ENCODE results near the gene LSM2. TPM values are rescaled to one million over a fixed set of nuclear protein-coding genes. Genes with fewer than 3 reads are reported as not detected.
A peak's percentile ranks its signal among the peaks of the same experiment; 100 is the strongest.

LSM2 gene
- polyA plus RNA-seq, 2 of the 4 experiments (the other 2 are of a cell fraction) = 54.7 to 59.6 TPM

GRCh38 chr6:31758281-31758680 lies 48.5 kb downstream of the LSM2 start:
- DNase-seq (ENCODE audit: low read depth in 1 of 2, low spot score in 1 of 2) = no peak
- ATAC-seq = no peak
- Histone ChIP-seq H3K9me3 (no peaks in the 10 kb centered on the region), H3K4me1 (peaks cover under 1% of the 10 kb centered on the region; the same call in 2 of the 3 replicates), H3K4me3 (no peak overlapping the region), H3K27ac (no peak overlapping the region), H3K4me2 (no peak overlapping the region)
- ChIA-PET CTCF (interaction anchor here (0.6 to 3.8 kb wide), 8 partner anchors 9 to 106 kb away, joined by 3 to 21 read pairs (median 4); partner anchors contain the start of gene VARS1), POLR2A (no interaction called here)
- FAIRE-seq = no peak
- 94% methylated on average over 2 of the region's 2 CpGs for WGBS (ENCODE audit: missing lambda C conversion rate)
- TF ChIP-seq NR3C1 (IDR thresholded peaks at IDR 0.05) (no peak), HMGXB4 (CRISPR knock-in tag; IDR thresholded peaks at IDR 0.05; ENCODE audit: borderline replicate concordance) (no peak), FOSB (CRISPR knock-in tag; IDR thresholded peaks at IDR 0.05) (no peak), CBX8 (IDR thresholded peaks at IDR 0.05) (no peak), SREBF2 (IDR thresholded peaks at IDR 0.05) (no peak), RNF2 (IDR thresholded peaks at IDR 0.05; ENCODE audit: borderline replicate concordance, low read depth) (no peak), KDM5A (IDR thresholded peaks at IDR 0.05) (no peak)
- TF ChIP-seq, protein P1, sequence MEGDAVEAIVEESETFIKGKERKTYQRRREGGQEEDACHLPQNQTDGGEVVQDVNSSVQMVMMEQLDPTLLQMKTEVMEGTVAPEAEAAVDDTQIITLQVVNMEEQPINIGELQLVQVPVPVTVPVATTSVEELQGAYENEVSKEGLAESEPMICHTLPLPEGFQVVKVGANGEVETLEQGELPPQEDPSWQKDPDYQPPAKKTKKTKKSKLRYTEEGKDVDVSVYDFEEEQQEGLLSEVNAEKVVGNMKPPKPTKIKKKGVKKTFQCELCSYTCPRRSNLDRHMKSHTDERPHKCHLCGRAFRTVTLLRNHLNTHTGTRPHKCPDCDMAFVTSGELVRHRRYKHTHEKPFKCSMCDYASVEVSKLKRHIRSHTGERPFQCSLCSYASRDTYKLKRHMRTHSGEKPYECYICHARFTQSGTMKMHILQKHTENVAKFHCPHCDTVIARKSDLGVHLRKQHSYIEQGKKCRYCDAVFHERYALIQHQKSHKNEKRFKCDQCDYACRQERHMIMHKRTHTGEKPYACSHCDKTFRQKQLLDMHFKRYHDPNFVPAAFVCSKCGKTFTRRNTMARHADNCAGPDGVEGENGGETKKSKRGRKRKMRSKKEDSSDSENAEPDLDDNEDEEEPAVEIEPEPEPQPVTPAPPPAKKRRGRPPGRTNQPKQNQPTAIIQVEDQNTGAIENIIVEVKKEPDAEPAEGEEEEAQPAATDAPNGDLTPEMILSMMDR (IDR thresholded peaks at IDR 0.05) = no peak
- TF ChIP-seq, protein P2, sequence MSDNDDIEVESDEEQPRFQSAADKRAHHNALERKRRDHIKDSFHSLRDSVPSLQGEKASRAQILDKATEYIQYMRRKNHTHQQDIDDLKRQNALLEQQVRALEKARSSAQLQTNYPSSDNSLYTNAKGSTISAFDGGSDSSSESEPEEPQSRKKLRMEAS (IDR thresholded peaks at IDR 0.05) = no peak

GRCh38 chr6:31752739-31753319 lies 53.9 kb downstream of the LSM2 start:
- ATAC-seq (peak; percentile 90 to 94), FAIRE-seq (no peak), DNase-seq (ENCODE audit: low read depth in 1 of 2, low spot score in 1 of 2) (peak in 1 of 2 experiments; percentile 37)
- Histone ChIP-seq H3K4me3 (no peak overlapping the region), H3K4me1 (peaks cover 13% of the 10 kb centered on the region), H3K9me3 (no peaks in the 10 kb centered on the region), H3K27ac (peak overlapping the region in 1 of 2 experiments; percentile 53; a peak in 2 of 6 replicates), H3K4me2 (peak overlapping the region; percentile 51)
- CTCF ChIA-PET = interaction anchor here (0.7 to 2.9 kb wide), 8 partner anchors 17 to 135 kb away, joined by 3 to 12 read pairs (median 4); partner anchors contain the start of gene MPIG6B
- TF ChIP-seq FOSL2 (IDR thresholded peaks at IDR 0.05) (no peak), FOSL2 (CRISPR knock-in tag; IDR thresholded peaks at IDR 0.05) (peak; percentile 35; the same call in 1 of the 2 replicates), MYC (IDR thresholded peaks at IDR 0.05; ENCODE audit: borderline replicate concordance, low read length) (no peak)
- WGBS (ENCODE audit: missing lambda C conversion rate) = 40% methylated on average over 8 of the region's 8 CpGs
- POLR2A ChIA-PET = interaction anchor here (0.6 to 1.3 kb wide), 4 partner anchors 13 to 75 kb away, joined by 3 to 5 read pairs (median 3); partner anchors contain the start of genes CLIC1, HSPA1A, HSPA1B and HSPA1L

- H3K4me2 ChIP-seq = no peak overlapping the region
- DNase-seq (ENCODE audit: low read depth in 1 of 2, low spot score in 1 of 2) (no peak), FAIRE-seq (no peak), ATAC-seq (no peak)
- TF ChIP-seq CEBPB (IDR thresholded peaks at IDR 0.05) (no peak), KDM1A (IDR thresholded peaks at IDR 0.05; ENCODE audit: low read depth) (no peak), SREBF2 (IDR thresholded peaks at IDR 0.05) (no peak), ZC3H11A (IDR thresholded peaks at IDR 0.05) (no peak)
- TF ChIP-seq, protein P2 (IDR thresholded peaks at IDR 0.05) = no peak
- TF ChIP-seq, protein P1 (IDR thresholded peaks at IDR 0.05) = no peak
- POLR2A ChIA-PET = no interaction called here
- H3K4me1 ChIP-seq = peaks cover 13% of the 10 kb centered on the region
- CTCF ChIA-PET = no interaction called here
- WGBS (ENCODE audit: missing lambda C conversion rate) = 78% methylated on average over 7 of the region's 7 CpGs
- no peak overlapping the region for H3K27ac ChIP-seq
- H3K9me3 ChIP-seq = no peaks in the 10 kb centered on the region
- no peak overlapping the region for H3K4me3 ChIP-seq
These were observed 56.2 kb downstream of the LSM2 start for GRCh38 chr6:31750411-31751022.

Data from A549 (cell line).